GM20000 (cell line): ENCODE measurements around the gene FLVCR2.

Source experiments
- DNase-seq: peaks from one replicate; pipeline ENCODE4 v3.0.0; 2012; ENCODE audit warnings: low spot score
- TF ChIP-seq, protein P1 (sequence below): IDR thresholded peaks from 2 replicates; pipeline ENCODE4 v1.5.1; 2012; ENCODE audit warnings: mild to moderate bottlenecking, control low read depth; ENCODE audit errors: extremely low read depth, missing control alignments

Gene FLVCR2

GRCh38 chr14:75653563-75653962 lies 75.1 kb downstream of the FLVCR2 start:
- TF ChIP-seq, protein P1, sequence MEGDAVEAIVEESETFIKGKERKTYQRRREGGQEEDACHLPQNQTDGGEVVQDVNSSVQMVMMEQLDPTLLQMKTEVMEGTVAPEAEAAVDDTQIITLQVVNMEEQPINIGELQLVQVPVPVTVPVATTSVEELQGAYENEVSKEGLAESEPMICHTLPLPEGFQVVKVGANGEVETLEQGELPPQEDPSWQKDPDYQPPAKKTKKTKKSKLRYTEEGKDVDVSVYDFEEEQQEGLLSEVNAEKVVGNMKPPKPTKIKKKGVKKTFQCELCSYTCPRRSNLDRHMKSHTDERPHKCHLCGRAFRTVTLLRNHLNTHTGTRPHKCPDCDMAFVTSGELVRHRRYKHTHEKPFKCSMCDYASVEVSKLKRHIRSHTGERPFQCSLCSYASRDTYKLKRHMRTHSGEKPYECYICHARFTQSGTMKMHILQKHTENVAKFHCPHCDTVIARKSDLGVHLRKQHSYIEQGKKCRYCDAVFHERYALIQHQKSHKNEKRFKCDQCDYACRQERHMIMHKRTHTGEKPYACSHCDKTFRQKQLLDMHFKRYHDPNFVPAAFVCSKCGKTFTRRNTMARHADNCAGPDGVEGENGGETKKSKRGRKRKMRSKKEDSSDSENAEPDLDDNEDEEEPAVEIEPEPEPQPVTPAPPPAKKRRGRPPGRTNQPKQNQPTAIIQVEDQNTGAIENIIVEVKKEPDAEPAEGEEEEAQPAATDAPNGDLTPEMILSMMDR, result no peak
- no peak for DNase-seq

GRCh38 chr14:75654127-75654732 lies 75.8 kb downstream of the FLVCR2 start:
- TF ChIP-seq, protein P1, result peak; percentile 95
- DNase-seq, result peak; percentile 79

GRCh38 chr14:75655235-75655634 lies 76.8 kb downstream of the FLVCR2 start:
- TF ChIP-seq, protein P1, result no peak

DNA sequence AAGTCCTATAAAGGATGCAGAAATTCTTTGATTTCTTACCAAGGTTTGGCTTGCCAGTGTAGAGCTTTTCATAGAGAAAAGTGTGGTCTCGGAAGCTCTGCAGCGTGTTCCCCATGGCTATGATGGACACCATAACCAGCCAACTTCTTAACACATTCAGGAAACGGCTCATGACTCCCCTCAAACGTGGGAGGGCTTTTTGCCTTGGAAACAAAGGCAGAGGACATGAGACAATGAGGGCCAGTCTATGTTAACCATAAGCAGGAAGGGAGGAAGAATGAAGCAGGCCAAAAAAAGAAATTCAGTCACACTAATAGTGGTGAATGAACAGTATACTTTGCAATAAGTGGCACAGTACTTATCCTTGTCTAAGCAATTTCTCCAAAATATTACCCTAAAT lies 78.9 kb downstream of the FLVCR2 start:
- DNase-seq, result no peak
- TF ChIP-seq, protein P1, result no peak

More at GRCh38 chr14:75655235-75655634, 76.8 kb downstream of the FLVCR2 start:
- no peak for DNase-seq

DNA sequence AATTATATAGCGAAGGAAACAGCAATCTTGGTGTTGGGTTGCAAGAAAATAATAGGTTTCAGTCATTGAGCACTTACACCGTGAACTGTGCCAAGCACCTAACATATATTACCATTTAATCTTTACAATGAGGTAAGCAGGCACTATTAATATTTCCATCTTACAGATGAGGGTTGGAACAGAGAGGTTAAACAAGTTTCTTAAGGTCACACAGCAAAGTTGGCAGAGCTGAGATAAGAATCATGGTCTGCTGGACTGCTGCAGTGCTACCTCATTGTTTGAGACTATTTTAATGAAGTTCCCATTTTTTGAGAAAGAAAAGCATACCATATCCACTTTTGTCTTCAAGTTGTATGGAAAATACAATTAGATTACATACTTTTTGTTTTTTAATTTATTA lies 80.5 kb downstream of the FLVCR2 start:
- TF ChIP-seq, protein P1, result no peak
- no peak for DNase-seq

DNA sequence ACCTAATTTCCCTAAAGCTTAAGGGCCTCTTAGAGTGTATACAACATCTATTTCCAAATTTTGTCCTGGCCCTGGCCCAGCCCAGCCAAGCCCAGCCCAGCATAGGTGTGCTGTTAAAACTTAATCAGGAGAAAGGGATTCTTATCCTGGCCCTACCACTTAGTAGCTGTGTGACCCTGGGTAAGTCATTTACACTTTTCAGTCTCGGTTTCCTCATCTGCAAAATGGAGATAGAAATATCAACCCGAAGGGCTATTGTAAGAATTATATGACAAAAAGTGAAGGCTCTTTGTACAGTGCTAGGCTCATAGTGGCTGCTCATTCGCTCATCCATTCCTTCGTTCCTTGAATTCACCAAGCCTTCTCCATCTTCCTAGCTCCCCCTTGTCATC lies 81.8 kb downstream of the FLVCR2 start:
- no peak for DNase-seq
- TF ChIP-seq, protein P1, result no peak

GRCh38 chr14:75660630-75661498 lies 82.4 kb downstream of the FLVCR2 start, which contains the start of the genes ERG28 and TTLL5:
TSS of gene ERG28 (minus strand) at chr14:75660876. CDS start at chr14:75657502, 3,374 bp downstream.
TSS of gene TTLL5 (plus strand) at chr14:75661246. CDS start at chr14:75663150, 1,904 bp downstream.
- TF ChIP-seq, protein P1, result no peak
- peak; percentile 94 for DNase-seq
